SW480 (cell line): Measurements from ENCODE around the gene FKBP10.
"Not testable (repeated sequence)": the region's sequence is repeated elsewhere in the genome, so short reads cannot be mapped to it uniquely, and the experiment has no call there.

Experiments used
- DNase-seq: peaks from one replicate; pipeline ENCODE4 v3.0.0-alpha.2; 2016; ENCODE audit warnings: low spot score

FKBP10 gene

DNA sequence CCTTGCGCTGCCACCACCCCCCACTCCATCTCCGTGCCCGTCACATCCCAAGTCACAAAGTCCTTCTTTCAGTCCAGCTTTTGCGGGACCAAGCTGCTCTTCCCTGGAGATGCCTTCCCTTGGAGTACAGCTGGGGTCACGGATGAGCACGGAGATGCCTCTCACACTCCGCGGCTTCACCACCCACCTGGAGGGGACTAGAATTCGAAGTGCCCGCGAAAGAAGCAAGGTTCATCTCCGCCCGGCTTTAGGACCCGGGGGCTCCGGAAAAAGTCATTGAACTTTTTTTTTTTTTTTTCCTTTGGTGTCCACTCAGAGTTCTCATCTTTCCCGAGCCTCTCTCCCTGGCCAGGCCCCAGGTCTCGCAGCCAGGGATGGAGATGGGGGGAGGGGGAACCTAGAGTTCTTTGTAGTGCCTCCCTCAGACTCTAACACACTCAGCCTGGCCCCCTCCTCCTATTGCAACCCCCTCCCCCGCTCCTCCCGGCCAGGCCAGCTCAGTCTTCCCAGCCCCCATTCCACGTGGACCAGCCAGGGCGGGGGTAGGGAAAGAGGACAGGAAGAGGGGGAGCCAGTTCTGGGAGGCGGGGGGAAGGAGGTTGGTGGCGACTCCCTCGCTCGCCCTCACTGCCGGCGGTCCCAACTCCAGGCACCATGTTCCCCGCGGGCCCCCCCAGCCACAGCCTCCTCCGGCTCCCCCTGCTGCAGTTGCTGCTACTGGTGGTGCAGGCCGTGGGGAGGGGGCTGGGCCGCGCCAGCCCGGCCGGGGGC, at the start of gene FKBP10:
TSS of gene FKBP10 (plus strand) at position 624 of the 771 bp plus-strand sequence. CDS start at position 655, 31 bp downstream.
- DNase-seq = peak; percentile 87

- no peak for DNase-seq
Observed at GRCh38 chr17:41763327-41763726, 49.5 kb upstream of the FKBP10 start.

DNA sequence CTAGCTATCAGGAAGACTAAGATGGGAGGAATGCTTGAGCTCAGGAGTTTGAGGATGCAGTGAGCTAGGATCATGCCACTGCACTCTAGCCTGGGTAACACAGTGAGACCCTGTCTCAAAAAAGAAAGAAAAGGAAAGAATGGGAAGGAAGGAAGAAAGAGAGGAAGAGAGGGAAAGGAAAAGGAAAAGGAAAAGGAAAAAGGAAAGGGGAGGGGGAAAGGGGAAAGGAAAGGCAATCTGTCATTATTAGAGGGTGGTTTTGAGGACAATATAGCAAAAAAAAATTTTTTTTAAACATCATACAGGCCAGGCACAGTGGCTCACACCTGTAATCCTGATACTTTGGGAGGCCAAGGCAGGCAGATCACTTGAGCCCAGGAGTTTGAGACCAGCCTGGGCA, 46.7 kb upstream of the FKBP10 start:
- DNase-seq = no peak

GRCh38 chr17:41767324-41768042, 45.3 kb upstream of the FKBP10 start:
- DNase-seq = no peak

- DNase-seq = no peak
Observed at GRCh38 chr17:41768682-41769288, 44.0 kb upstream of the FKBP10 start.

- no peak for DNase-seq
Observed at GRCh38 chr17:41769346-41769862, 43.4 kb upstream of the FKBP10 start.

DNA sequence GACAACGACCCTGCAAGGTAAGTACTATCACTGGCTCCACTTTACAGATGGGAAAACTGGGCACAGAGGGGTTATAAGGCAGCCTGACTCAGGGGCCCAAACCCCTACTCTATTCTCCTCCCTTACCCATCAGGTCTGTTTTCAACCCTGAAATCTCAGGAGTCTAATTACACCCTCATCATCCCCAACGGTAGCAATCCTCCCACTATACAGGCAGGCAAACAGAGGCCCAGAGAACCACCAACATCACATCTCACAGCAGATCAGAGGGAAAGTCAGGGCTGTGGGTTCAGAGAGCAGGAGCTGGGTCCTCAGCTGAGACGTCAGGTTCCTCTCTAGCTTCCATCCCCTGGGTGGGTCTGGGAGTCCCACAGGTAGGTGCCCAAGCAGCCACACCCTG, 42.8 kb upstream of the FKBP10 start:
- no peak for DNase-seq

DNA sequence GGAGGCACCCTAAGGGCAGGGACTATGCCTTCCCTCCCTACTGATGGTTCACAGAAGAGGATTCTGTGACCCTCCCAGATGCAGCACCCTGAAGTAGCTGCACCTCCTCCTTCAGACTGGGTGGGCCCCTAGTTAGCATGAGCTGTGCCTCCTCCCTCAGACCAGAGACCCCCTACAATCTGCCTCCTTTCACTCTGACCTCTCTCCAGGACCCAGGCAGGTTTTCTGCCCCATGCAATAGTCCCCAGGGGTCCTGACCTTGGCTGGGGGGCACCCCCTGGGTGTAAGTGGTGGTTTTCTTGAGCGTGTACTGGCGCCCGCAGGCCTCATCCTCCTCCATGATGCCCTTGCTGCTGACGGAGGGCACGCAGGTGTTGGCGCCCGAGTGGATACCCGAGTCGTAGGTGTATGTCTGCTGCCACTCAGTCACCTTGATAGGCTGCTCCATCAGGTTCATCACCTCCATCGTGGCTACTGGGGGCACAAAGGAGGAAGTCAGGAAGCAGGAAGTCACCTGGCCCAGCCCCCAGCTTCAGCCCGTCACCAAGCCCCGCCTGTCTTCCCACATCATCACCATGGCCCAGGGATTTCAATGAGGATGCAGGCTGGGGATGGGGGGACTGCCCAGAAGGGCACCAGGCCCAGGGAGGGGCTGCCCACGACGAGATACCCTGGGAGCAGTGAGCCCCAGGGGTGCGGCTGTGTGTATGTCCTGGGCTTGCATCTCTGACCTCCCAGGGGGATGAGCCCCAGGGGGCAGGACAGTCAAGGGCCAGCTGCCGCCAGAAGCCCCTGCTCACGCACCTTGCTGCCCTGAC, 41.2 kb upstream of the FKBP10 start:
- no peak for DNase-seq

DNA sequence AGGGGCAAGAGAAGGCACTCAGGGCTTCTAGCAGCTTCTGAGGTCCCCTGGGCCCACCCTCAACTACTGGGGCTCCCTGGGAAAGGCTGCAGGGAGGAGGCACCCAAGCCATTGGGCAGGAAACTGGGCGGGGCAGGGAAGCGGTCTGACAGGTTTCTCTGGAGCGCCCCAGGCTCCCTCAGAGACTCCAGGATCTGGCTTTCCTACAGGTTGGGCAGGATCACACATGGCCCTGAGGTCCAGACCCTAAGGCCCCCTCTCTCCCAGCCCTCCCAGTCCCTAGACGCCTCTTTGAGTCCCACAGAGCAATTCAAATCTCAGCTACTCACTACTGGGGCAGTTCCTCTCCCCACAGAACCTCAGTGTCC, 40.6 kb upstream of the FKBP10 start:
- no peak for DNase-seq

- no peak for DNase-seq
Observed at GRCh38 chr17:41772586-41773189, 40.1 kb upstream of the FKBP10 start.

DNA sequence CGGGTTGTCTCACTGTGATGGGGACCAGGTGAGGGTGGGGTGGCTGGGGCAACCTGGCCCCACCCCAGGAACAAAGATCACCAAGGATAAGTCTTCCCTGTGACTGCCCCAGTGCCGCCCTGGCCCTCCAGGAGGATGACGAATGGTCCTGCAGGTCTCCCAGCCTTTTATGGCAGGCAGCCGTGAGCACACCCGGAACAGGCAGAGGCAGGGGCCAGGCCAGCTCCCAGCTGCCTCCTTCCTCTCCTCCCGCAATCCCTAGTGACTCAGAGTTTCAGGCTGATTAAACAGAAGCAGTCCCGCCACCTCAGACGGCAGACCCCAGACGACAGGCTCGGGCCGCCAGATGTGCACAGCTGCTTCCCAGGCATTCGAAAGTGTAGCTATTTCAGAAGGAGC, 39.6 kb upstream of the FKBP10 start:
- DNase-seq = peak; percentile 85

DNA sequence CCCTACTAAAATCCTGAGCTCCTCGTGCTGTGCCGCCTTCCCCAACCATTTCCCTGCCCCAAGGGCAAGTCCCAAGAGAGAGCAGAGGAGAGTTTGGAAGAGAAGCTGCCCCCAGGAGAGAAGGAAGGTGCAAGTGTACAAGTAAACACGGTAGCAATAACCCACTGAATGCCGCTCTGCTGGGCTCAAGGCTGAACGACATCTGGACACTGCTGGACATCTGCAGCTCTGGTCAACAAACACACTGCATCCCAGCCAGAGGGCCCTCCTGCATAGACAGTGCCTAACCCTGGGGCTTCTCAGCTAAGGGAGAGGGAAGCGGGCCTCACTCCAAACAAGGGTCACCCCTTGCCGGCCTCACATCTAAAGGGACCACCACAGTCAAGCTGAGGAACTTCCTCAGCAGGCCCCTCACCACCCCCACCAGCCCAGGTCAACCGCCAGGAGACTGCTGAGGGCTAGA, 39.0 kb upstream of the FKBP10 start:
- no peak for DNase-seq

DNA sequence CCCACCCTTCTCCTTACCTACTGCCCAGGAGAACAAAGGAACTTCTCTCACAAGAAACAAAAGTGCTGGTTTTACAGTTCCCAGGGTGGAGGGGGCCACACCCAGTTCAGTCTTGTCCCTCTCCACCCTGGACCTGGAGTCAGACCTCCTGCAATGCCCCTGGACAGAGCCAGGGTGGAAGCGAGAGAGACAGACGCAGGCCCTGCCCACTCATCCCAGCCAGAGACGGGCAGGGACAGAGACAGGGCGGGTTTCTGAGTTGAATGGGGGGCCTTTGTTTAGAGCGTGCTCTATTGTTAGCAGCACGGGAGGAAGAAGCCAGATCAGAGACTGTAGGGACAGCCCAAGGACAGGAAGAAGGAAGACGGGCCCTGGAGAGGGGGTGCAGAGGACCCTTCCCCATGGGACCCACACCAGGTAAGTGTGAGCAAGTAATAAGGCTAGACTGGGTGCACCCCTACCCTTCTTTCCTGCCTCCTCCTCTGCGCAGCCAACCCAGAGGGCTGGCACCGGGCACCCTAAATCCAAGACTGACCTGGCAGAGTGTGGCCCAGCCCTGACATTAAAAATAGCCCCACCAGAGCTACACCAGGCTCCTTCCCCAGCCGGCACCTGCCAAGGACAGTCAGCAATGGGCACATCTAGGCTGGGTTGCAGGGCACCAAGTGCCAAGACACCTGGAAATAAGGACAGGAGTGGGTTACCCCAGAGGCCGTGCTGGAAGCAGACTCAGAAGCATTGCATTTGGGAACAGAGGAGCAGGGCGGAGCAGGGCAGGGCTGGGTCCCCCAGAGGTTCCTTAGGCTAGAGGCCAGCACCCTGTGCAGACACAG, 37.2 kb upstream of the FKBP10 start:
- DNase-seq = peak; percentile 54

GRCh38 chr17:41776262-41776900, 36.4 kb upstream of the FKBP10 start:
- not testable (repeated sequence) for DNase-seq

DNA sequence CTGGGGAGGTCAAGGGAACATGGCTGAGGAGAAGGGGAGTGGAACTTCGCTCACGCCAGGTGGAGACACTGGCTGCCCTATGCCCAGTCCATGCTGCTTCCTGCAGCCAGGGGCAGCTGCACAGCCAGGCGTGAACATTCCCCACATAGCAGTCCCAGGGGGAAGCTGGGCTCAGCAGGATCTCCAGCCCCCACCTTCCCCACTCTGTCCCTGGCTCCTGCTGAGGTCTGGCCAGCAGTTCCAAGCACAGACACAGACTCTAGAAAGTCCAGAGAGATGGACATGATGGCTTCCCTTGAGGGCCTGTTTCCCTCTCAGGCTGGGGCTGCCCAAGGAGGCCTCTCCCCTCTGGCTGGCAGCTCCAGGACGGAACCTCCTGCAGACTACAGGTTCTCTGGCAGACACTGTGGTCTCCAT, 35.6 kb upstream of the FKBP10 start:
- DNase-seq = peak; percentile 48

- no peak for DNase-seq
Observed at GRCh38 chr17:41777574-41778188, 35.1 kb upstream of the FKBP10 start.

- DNase-seq = no peak
Observed at GRCh38 chr17:41779954-41780353, 32.9 kb upstream of the FKBP10 start.

DNA sequence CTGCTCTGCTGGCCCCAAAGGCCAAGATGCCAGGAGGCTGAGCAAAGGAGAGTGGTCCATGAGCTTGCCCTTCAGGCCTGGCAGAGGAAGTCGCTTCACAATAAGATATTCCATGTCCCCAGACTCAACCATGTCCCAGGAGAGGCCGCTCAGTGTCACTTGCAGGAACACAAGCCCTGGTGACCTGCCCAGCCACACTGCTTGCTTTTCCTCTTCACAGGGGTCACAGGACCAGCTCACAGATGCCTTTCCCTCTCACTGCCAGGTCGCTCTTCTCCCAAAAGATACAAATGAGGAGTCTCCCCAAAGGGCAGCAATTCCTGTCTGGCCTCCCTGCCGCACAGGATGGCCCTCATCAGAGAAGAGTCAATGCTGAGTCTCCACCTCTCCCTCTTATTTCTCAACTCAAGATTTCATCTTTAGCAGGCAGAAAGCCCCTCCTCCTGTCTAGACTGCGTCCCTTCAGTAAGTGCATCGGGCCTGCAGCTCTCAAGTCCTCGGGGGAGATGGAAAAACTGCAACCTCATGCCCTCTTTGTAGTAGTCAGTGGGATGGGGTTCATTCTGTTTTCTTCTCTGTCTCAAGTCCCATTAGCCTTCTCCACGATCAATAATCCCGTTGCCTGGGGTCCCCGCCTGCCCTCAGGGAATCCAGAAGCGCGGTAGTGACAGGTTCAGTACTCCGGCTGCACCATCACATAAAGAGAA, 31.2 kb upstream of the FKBP10 start:
- DNase-seq = no peak

DNA sequence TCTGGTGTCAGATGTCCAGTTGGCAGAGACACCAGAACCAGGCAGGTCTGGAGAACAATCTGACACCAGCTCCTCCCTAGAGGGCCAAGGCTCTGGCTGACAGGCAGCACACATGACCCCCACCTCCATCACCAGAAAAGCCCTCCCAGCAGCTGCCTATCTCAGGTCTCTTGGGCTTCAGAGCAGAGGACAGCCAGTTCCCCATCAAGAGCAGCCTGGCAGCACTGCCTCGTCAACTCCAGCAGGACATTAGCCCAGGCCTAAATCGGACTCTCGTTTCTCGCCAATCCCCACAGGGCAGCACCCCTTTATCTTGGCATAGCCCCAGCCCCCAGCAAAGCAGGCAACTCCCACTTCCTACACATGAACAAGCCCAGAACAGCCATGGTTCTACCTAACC, 30.7 kb upstream of the FKBP10 start:
- DNase-seq = no peak
